Measurements from ENCODE around the gene ZGPAT. TPM values are rescaled to one million over a fixed set of nuclear protein-coding genes. Genes with fewer than 3 reads are reported as not detected.

ZGPAT gene
- total RNA-seq, 1 experiment from 2014 or later = 37.9 TPM

- H4K20me1 ChIP-seq (ENCODE audit: low read length) = no peaks in the 10 kb centered on the region
- DNase-seq (no peak), ATAC-seq (no peak)
- H3K27ac ChIP-seq (ENCODE audit: low read length) = no peak overlapping the region
- no peaks in the 10 kb centered on the region; the same call in 1 of the 2 replicates for H3K36me3 ChIP-seq (ENCODE audit: low read depth, low read length)
- H3K9me3 ChIP-seq (ENCODE audit: low read length) = no peaks in the 10 kb centered on the region
- H3K4me3 ChIP-seq (ENCODE audit: low read length) = no peak overlapping the region
- no peaks in the 10 kb centered on the region for H3K79me2 ChIP-seq (ENCODE audit: low read length)
- no peaks in the 10 kb centered on the region for H3K9me2 ChIP-seq (replicated peaks; ENCODE audit: low read length)
- H3F3A ChIP-seq (ENCODE audit: low read length, unreplicated experiment) = no peaks in the 10 kb centered on the region
- intact Hi-C loops (cut with micrococcal nuclease) = no loop called here
- peaks cover 10% of the 10 kb centered on the region for H3K4me1 ChIP-seq (ENCODE audit: insufficient read depth, low read length)
- H2AFZ ChIP-seq (ENCODE audit: low read length) = no peak overlapping the region
- ChIA-PET POLR2A (ENCODE audit: unreplicated experiment) (no interaction called here), CTCF (no interaction called here)
- BruUV-seq (replicated peaks) = no TSS peak
- no peak overlapping the region for H3K9ac ChIP-seq (ENCODE audit: low read length)
- TF ChIP-seq EZH2phosphoT487 (IDR thresholded peaks at IDR 0.05; ENCODE audit: borderline replicate concordance, low read length) = no peak
- no peak for TF ChIP-seq CTCF (conservative IDR thresholded peaks at IDR 0.05; ENCODE audit: low read depth, low read length)
- TF ChIP-seq EZH2 (IDR thresholded peaks at IDR 0.05; ENCODE audit: low read length, unreplicated experiment) = no peak
- H3K27me3 ChIP-seq (ENCODE audit: low read length) = no peaks in the 10 kb centered on the region
- H3K4me2 ChIP-seq (ENCODE audit: low read length) = no peak overlapping the region
Measured at GRCh38 chr20:63691711-63692435, 16.0 kb upstream of the ZGPAT start.

- no peak overlapping the region for H3K9ac ChIP-seq (ENCODE audit: low read length)
- H3K36me3 ChIP-seq (ENCODE audit: low read depth, low read length) = no peaks in the 10 kb centered on the region; the same call in 1 of the 2 replicates
- intact Hi-C loops (cut with micrococcal nuclease) = no loop called here
- H3K4me3 ChIP-seq (ENCODE audit: low read length) = no peak overlapping the region
- 0 out of 2 replicates have a peak, but pooled peaks cover 2% of the 10 kb centered on the region for H3K79me2 ChIP-seq (ENCODE audit: low read length)
- H3K4me1 ChIP-seq (ENCODE audit: insufficient read depth, low read length) = peaks cover 14% of the 10 kb centered on the region
- H3K9me3 ChIP-seq (ENCODE audit: low read length) = no peaks in the 10 kb centered on the region
- CTCF ChIA-PET = no interaction called here
- no peak for TF ChIP-seq EZH2phosphoT487 (IDR thresholded peaks at IDR 0.05; ENCODE audit: borderline replicate concordance, low read length)
- no peak for TF ChIP-seq CTCF (conservative IDR thresholded peaks at IDR 0.05; ENCODE audit: low read depth, low read length)
- no peak for TF ChIP-seq EZH2 (IDR thresholded peaks at IDR 0.05; ENCODE audit: low read length, unreplicated experiment)
- H3K4me2 ChIP-seq (ENCODE audit: low read length) = no peak overlapping the region
- peak; percentile 32 for DNase-seq
- no peaks in the 10 kb centered on the region for H4K20me1 ChIP-seq (ENCODE audit: low read length)
- H3F3A ChIP-seq (ENCODE audit: low read length, unreplicated experiment) = no peaks in the 10 kb centered on the region
- no peaks in the 10 kb centered on the region for H3K9me2 ChIP-seq (replicated peaks; ENCODE audit: low read length)
- H3K27me3 ChIP-seq (ENCODE audit: low read length) = no peaks in the 10 kb centered on the region
- BruUV-seq (replicated peaks) = no TSS peak
- ATAC-seq = peak; percentile 9
- H2AFZ ChIP-seq (ENCODE audit: low read length) = no peak overlapping the region
- POLR2A ChIA-PET (ENCODE audit: unreplicated experiment) = no interaction called here
- H3K27ac ChIP-seq (ENCODE audit: low read length) = no peak overlapping the region
Measured at GRCh38 chr20:63692436-63693082, 15.3 kb upstream of the ZGPAT start.
